ENCODE data around the gene PITPNB.

PITPNB gene

GRCh38 chr22:27919942-27920755 is 1.1 kb upstream of the PITPNB start:
- peak; percentile 40 for DNase-seq (ENCODE audit: low spot score)

GRCh38 chr22:27918341-27919221 is 475 bp downstream of the PITPNB start:
- DNase-seq (ENCODE audit: low spot score) = peak; percentile 52

- no peak for DNase-seq (ENCODE audit: low spot score)
Observed at GRCh38 chr22:27915986-27916385, 3.1 kb downstream of the PITPNB start.

GRCh38 chr22:27913162-27913741 is 5.8 kb downstream of the PITPNB start:
- peak; percentile 17 for DNase-seq (ENCODE audit: low spot score)

GRCh38 chr22:27912101-27912500 is 7.0 kb downstream of the PITPNB start:
- no peak for DNase-seq (ENCODE audit: low spot score)

- no peak for DNase-seq (ENCODE audit: low spot score)
Observed at GRCh38 chr22:27911330-27911729, 7.7 kb downstream of the PITPNB start.

- DNase-seq (ENCODE audit: low spot score) = no peak
Observed at GRCh38 chr22:27906241-27906640, 12.8 kb downstream of the PITPNB start.

GRCh38 chr22:27905653-27906052 is 13.4 kb downstream of the PITPNB start:
- no peak for DNase-seq (ENCODE audit: low spot score)

GRCh38 chr22:27903805-27904473 is 15.1 kb downstream of the PITPNB start:
- no peak for DNase-seq (ENCODE audit: low spot score)

- DNase-seq (ENCODE audit: low spot score) = no peak
Observed at GRCh38 chr22:27900153-27900552, 18.9 kb downstream of the PITPNB start.

- DNase-seq (ENCODE audit: low spot score) = no peak
Observed at GRCh38 chr22:27896245-27896644, 22.8 kb downstream of the PITPNB start.

- no peak for DNase-seq (ENCODE audit: low spot score)
Observed at GRCh38 chr22:27895600-27895999, 23.5 kb downstream of the PITPNB start.

GRCh38 chr22:27892811-27893210 is 26.2 kb downstream of the PITPNB start:
- DNase-seq (ENCODE audit: low spot score) = no peak

GRCh38 chr22:27892064-27892463 is 27.0 kb downstream of the PITPNB start:
- no peak for DNase-seq (ENCODE audit: low spot score)

GRCh38 chr22:27888310-27888709 is 30.7 kb downstream of the PITPNB start:
- no peak for DNase-seq (ENCODE audit: low spot score)

- no peak for DNase-seq (ENCODE audit: low spot score)
Observed at GRCh38 chr22:27886843-27887151, 32.3 kb downstream of the PITPNB start.

- no peak for DNase-seq (ENCODE audit: low spot score)
Observed at GRCh38 chr22:27885977-27886842, 32.8 kb downstream of the PITPNB start.

- no peak for DNase-seq (ENCODE audit: low spot score)
Observed at GRCh38 chr22:27883656-27884350, 35.3 kb downstream of the PITPNB start.

GRCh38 chr22:27882507-27883290 is 36.4 kb downstream of the PITPNB start:
- DNase-seq (ENCODE audit: low spot score) = no peak

- DNase-seq (ENCODE audit: low spot score) = no peak
Observed at GRCh38 chr22:27881421-27881820, 37.6 kb downstream of the PITPNB start.

Data from HuH-7 (cell line).